ENCODE measurements around the gene NAV3. TPM values are rescaled to one million over a fixed set of nuclear protein-coding genes. Genes with fewer than 3 reads are reported as not detected.

Gene NAV3
- total RNA-seq, 4 donors from 2014 or later, result 32.0 to 60.5 (median 35.8) TPM

- TF ChIP-seq CTCF (IDR thresholded peaks at IDR 0.05) (no peak), POLR2A (IDR thresholded peaks at IDR 0.05) (no peak), EP300 (IDR thresholded peaks at IDR 0.05) (no peak)
- Histone ChIP-seq H3K9me3 (no peaks in the 10 kb centered on the region), H3K36me3 (no peaks in the 10 kb centered on the region), H3K4me3 (no peak overlapping the region), H3K27me3 (no peaks in the 10 kb centered on the region), H3K27ac (no peak overlapping the region), H3K4me1 (peaks cover 0 to 22% (median 7%) of the 10 kb centered on the region in 4 donors)
- DNase-seq (ENCODE audit: low spot score in 2 of 2), result no peak
- WGBS, 2 donors, result 91 to 98% methylated on average over 2 of the region's 2 CpGs
These were observed 20.0 kb downstream of the NAV3 start for GRCh38 chr12:77850698-77851097.

GRCh38 chr12:77855548-77855947, 24.9 kb downstream of the NAV3 start:
- TF ChIP-seq CTCF (IDR thresholded peaks at IDR 0.05) (no peak), POLR2A (IDR thresholded peaks at IDR 0.05) (no peak), EP300 (IDR thresholded peaks at IDR 0.05) (no peak)
- 80 to 81% methylated on average over 5 of the region's 5 CpGs for WGBS, 2 donors
- Histone ChIP-seq H3K9me3 (no peaks in the 10 kb centered on the region), H3K4me1 (no peaks in the 10 kb centered on the region), H3K36me3 (no peaks in the 10 kb centered on the region), H3K4me3 (no peak overlapping the region), H3K27ac (no peak overlapping the region), H3K27me3 (no peaks in the 10 kb centered on the region)
- DNase-seq (ENCODE audit: low spot score in 2 of 2), result no peak

- no peak overlapping the region for H3K27ac ChIP-seq
- H3K27me3 ChIP-seq, result no peaks in the 10 kb centered on the region
- no peaks in the 10 kb centered on the region for H3K9me3 ChIP-seq
- H3K36me3 ChIP-seq, result no peaks in the 10 kb centered on the region
- no peak for DNase-seq (ENCODE audit: low spot score in 2 of 2)
- no peak for TF ChIP-seq CTCF (IDR thresholded peaks at IDR 0.05)
- no peaks in the 10 kb centered on the region for H3K4me1 ChIP-seq
- H3K4me3 ChIP-seq, result no peak overlapping the region
These were observed 30.6 kb downstream of the NAV3 start for GRCh38 chr12:77861317-77861716.

- no peaks in the 10 kb centered on the region for H3K4me1 ChIP-seq
- no peaks in the 10 kb centered on the region for H3K9me3 ChIP-seq
- no peak for TF ChIP-seq CTCF (IDR thresholded peaks at IDR 0.05)
- TF ChIP-seq POLR2A (IDR thresholded peaks at IDR 0.05), result no peak
- no peak for TF ChIP-seq EP300 (IDR thresholded peaks at IDR 0.05)
- no peaks in the 10 kb centered on the region for H3K36me3 ChIP-seq
- no peak for DNase-seq (ENCODE audit: low spot score in 2 of 2)
- no peak overlapping the region for H3K27ac ChIP-seq
- no peak overlapping the region for H3K4me3 ChIP-seq
- H3K27me3 ChIP-seq, result no peaks in the 10 kb centered on the region
- 97 to 98% methylated on average over 1 of the region's 1 CpG for WGBS, 2 donors
These were observed 34.5 kb downstream of the NAV3 start for GRCh38 chr12:77865178-77865577.

- no peak for TF ChIP-seq CTCF (IDR thresholded peaks at IDR 0.05)
- Histone ChIP-seq H3K27me3 (no peaks in the 10 kb centered on the region), H3K36me3 (no peaks in the 10 kb centered on the region), H3K9me3 (no peaks in the 10 kb centered on the region), H3K4me1 (no peaks in the 10 kb centered on the region), H3K27ac (no peak overlapping the region), H3K4me3 (no peak overlapping the region)
- 88 to 92% methylated on average over 3 of the region's 3 CpGs for whole genome bisulfite sequencing, 2 donors
- no peak for DNase-seq (ENCODE audit: low spot score in 2 of 2)
These were observed 48.2 kb downstream of the NAV3 start for GRCh38 chr12:77878901-77879300.
